Glutamatergic neuron (in vitro differentiated cells): ENCODE results near the gene PTPN5. TPM values are rescaled to one million over a fixed set of nuclear protein-coding genes. Genes with fewer than 3 reads are reported as not detected.

ENCODE experiments used
- DNase-seq: peaks from one replicate; pipeline ENCODE4 v3.0.0; 2022
- H3K27ac Mint-ChIP-seq: one replicate; pipeline ENCODE4 v1.8.0; 2020; ENCODE audit warnings: mild to moderate bottlenecking, mixed read lengths, inconsistent platforms; ENCODE audit not compliant: unreplicated experiment
- H3K27me3 Mint-ChIP-seq: one replicate; pipeline ENCODE4 v1.8.0; 2020; ENCODE audit warnings: mild to moderate bottlenecking, moderate library complexity, mixed read lengths, inconsistent platforms; ENCODE audit not compliant: unreplicated experiment
- H3K36me3 Mint-ChIP-seq: one replicate; pipeline ENCODE4 v1.8.0; 2020; ENCODE audit warnings: mild to moderate bottlenecking, mixed read lengths, inconsistent platforms; ENCODE audit not compliant: unreplicated experiment
- H3K4me1 Mint-ChIP-seq: one replicate; pipeline ENCODE4 v1.8.0; 2020; ENCODE audit warnings: mild to moderate bottlenecking, low read depth, mixed read lengths, inconsistent platforms; ENCODE audit not compliant: unreplicated experiment
- H3K4me3 Mint-ChIP-seq: one replicate; pipeline ENCODE4 v1.8.0; 2020; ENCODE audit warnings: mild to moderate bottlenecking, mixed read lengths, inconsistent platforms; ENCODE audit not compliant: unreplicated experiment
- H3K9me3 Mint-ChIP-seq: one replicate; pipeline ENCODE4 v1.8.0; 2020; ENCODE audit warnings: mild to moderate bottlenecking, moderate library complexity, mixed read lengths, inconsistent platforms; ENCODE audit not compliant: unreplicated experiment
- CTCF ChIP-seq: fragments of 200-600 bp; sonication (generic); IDR thresholded peaks from one replicate; pipeline ENCODE4 v1.5.0; 2021; ENCODE audit not compliant: partially characterized antibody, unreplicated experiment
- total RNA-seq: library from RNA; stranded (reverse); fragmentation: NEBNext Ultra II Directional; extraction: Animal tissue kit (Norgen Biotek cat#: 25700); gene quantifications from one replicate; pipeline ENCODE4 v1.2.1, GENCODE V29; 2021; ENCODE audit not compliant: unreplicated experiment

Gene PTPN5
- total RNA-seq, 1 donor from 2014 or later: 25.8 TPM

- H3K4me1 Mint-ChIP-seq: peaks cover 3% of the 10 kb centered on the region
- no peak for TF ChIP-seq CTCF
- H3K27ac Mint-ChIP-seq: peak overlapping the region; percentile 64
- peaks cover 2% of the 10 kb centered on the region for H3K9me3 Mint-ChIP-seq
- H3K4me3 Mint-ChIP-seq: peak overlapping the region; percentile 70
- H3K27me3 Mint-ChIP-seq: peaks cover 6% of the 10 kb centered on the region
- no peaks in the 10 kb centered on the region for H3K36me3 Mint-ChIP-seq
- DNase-seq: peak; percentile 50
Observed at GRCh38 chr11:18706330-18707243, 85.0 kb downstream of the PTPN5 start.

GRCh38 chr11:18705651-18706281 lies 85.8 kb downstream of the PTPN5 start:
- H3K4me1 Mint-ChIP-seq: peaks cover 3% of the 10 kb centered on the region
- peak overlapping the region; percentile 59 for H3K4me3 Mint-ChIP-seq
- no peak overlapping the region for H3K27ac Mint-ChIP-seq
- no peak for DNase-seq
- peaks cover 2% of the 10 kb centered on the region for H3K9me3 Mint-ChIP-seq
- H3K36me3 Mint-ChIP-seq: no peaks in the 10 kb centered on the region
- TF ChIP-seq CTCF: no peak
- H3K27me3 Mint-ChIP-seq: peaks cover 6% of the 10 kb centered on the region

- Mint-ChIP-seq H3K9me3 (peaks cover 2% of the 10 kb centered on the region), H3K36me3 (no peaks in the 10 kb centered on the region), H3K4me1 (peaks cover 3% of the 10 kb centered on the region), H3K27ac (no peak overlapping the region), H3K4me3 (no peak overlapping the region), H3K27me3 (peaks cover 9% of the 10 kb centered on the region)
- no peak for TF ChIP-seq CTCF
- no peak for DNase-seq
Observed at GRCh38 chr11:18704698-18705097, 86.9 kb downstream of the PTPN5 start.

GRCh38 chr11:18704045-18704645 lies 87.5 kb downstream of the PTPN5 start:
- Mint-ChIP-seq H3K27ac (no peak overlapping the region), H3K27me3 (peaks cover 9% of the 10 kb centered on the region), H3K4me1 (peaks cover 3% of the 10 kb centered on the region), H3K36me3 (no peaks in the 10 kb centered on the region), H3K4me3 (no peak overlapping the region), H3K9me3 (peaks cover 5% of the 10 kb centered on the region)
- no peak for TF ChIP-seq CTCF
- DNase-seq: no peak
